GM12878 (cell line): ENCODE measurements around the gene PALLD. TPM values are rescaled to one million over a fixed set of nuclear protein-coding genes. Genes with fewer than 3 reads are reported as not detected.

Experiments
- ATAC-seq: fragments of 200-7000 bp; cut with Tn5 transposase; 3 replicates; pipeline ENCODE4 v1.9.1; 2020; ENCODE audit warnings: mild to moderate bottlenecking, moderate library complexity
- BruUV-seq: library from RNA; stranded (reverse); fragments of 400-500 nt; replicated peaks from 2 replicates; lab custom pipeline; 2021; lab: Mats Ljungman, UMichigan
- CTCF ChIA-PET: fragments of 300-600 bp; sonication (Branson Sonifier 250); formaldehyde crosslinking; extraction: SDS; loops from one replicate; lab custom pipeline; 2021; ENCODE audit warnings: inconsistent platforms; lab: Yijun Ruan, JAX
- POLR2A ChIA-PET: fragments of 350-600 bp; formaldehyde crosslinking; extraction: SDS; loops from one replicate; lab custom pipeline; 2021; ENCODE audit warnings: inconsistent platforms; lab: Charles Lee
- RAD21 ChIA-PET: fragments of 300-600 bp; sonication (Branson Sonifier 250); formaldehyde crosslinking; loops from one replicate; lab custom pipeline; 2023; ENCODE audit warnings: antibody characterized with exemption; ENCODE audit not compliant: unreplicated experiment; lab: Charles Lee
- SMC1A ChIA-PET: fragments of 300-600 bp; sonication (Branson Sonifier 250); formaldehyde crosslinking; loops from one replicate; lab custom pipeline; 2023; ENCODE audit not compliant: unreplicated experiment, uncharacterized antibody; lab: Charles Lee
- DNase-seq: peaks from one replicate; pipeline ENCODE4 v3.0.0-alpha.2; 2011; ENCODE audit warnings: low read depth, low spot score
- FAIRE-seq: peaks from 3 replicates; lab custom pipeline; 2011; peaks lifted over from hg19 to GRCh38; lab: Jason Lieb, UNC
- H2AFZ ChIP-seq: 2 replicates; pipeline ENCODE4 v1.6.0; 2011; ENCODE audit warnings: low read depth, low read length, control low read depth; ENCODE audit not compliant: control insufficient read depth
- H3K27ac ChIP-seq: 2 replicates; pipeline ENCODE4 v1.5.1; 2011; ENCODE audit warnings: control low read depth; ENCODE audit not compliant: control insufficient read depth, insufficient read depth
- H3K27me3 ChIP-seq, 2 experiments: replicated peaks in 1 of 2; 2 replicates each; pipeline versions ENCODE4 v1.6.0 to v1.6.1; 2011; ENCODE audit warnings: low read length in 1 of 2; ENCODE audit not compliant: control insufficient read depth in 2 of 2, insufficient read depth in 2 of 2
- H3K36me3 ChIP-seq, 2 experiments: 2 replicates each; pipeline ENCODE4 v1.5.1; 2011; ENCODE audit warnings: low read length in 1 of 2; ENCODE audit not compliant: control insufficient read depth in 2 of 2, insufficient read depth in 2 of 2
- H3K4me1 ChIP-seq: 2 replicates; pipeline ENCODE4 v1.6.1; 2011; ENCODE audit warnings: mild to moderate bottlenecking, low read length, moderate library complexity, mixed read lengths; ENCODE audit not compliant: control insufficient read depth, insufficient read depth
- H3K4me2 ChIP-seq: 2 replicates; pipeline ENCODE4 v1.6.0; 2011; ENCODE audit warnings: control low read depth; ENCODE audit not compliant: control insufficient read depth, insufficient read depth
- H3K4me3 ChIP-seq: fragments of 200-600 bp; sonication (generic); 2 replicates; pipeline ENCODE4 v1.5.1; 2016
- H3K79me2 ChIP-seq: 2 replicates; pipeline ENCODE4 v1.6.0; 2011; ENCODE audit warnings: low read length; ENCODE audit not compliant: control insufficient read depth, insufficient read depth
- H3K9ac ChIP-seq: 2 replicates; pipeline ENCODE4 v1.8.0; 2011; ENCODE audit warnings: low read length, control low read depth, mixed read lengths; ENCODE audit not compliant: control insufficient read depth, insufficient read depth
- H3K9me3 ChIP-seq: replicated peaks from 3 replicates; pipeline ENCODE4 v1.5.1; 2011; ENCODE audit warnings: mild to moderate bottlenecking, low read length; ENCODE audit not compliant: control insufficient read depth, insufficient read depth
- H4K20me1 ChIP-seq: 2 replicates; pipeline ENCODE4 v1.6.0; 2011; ENCODE audit not compliant: control insufficient read depth, insufficient read depth
- CEBPB ChIP-seq, 2 experiments: fragments of 150-350 bp in 1 of 2; IDR thresholded peaks; 2 replicates each; pipeline ENCODE4 v1.6.1; 2012 to 2014; ENCODE audit warnings: low read depth in 2 of 2, low read length in 2 of 2, borderline replicate concordance in 1 of 2, inconsistent platforms in 1 of 2
- EED ChIP-seq: sonication (generic); IDR thresholded peaks from 2 replicates; pipeline ENCODE4 v1.6.1; 2016; ENCODE audit warnings: antibody characterized with exemption, low read depth
- EZH2 ChIP-seq: IDR thresholded peaks from 2 replicates; pipeline ENCODE4 v1.6.1; 2012; ENCODE audit warnings: low read depth, mild to moderate bottlenecking, control low read depth, inconsistent platforms, low read length, borderline replicate concordance; ENCODE audit not compliant: control insufficient read depth
- JUNB ChIP-seq: IDR thresholded peaks from 2 replicates; pipeline ENCODE4 v1.6.1; 2016; ENCODE audit warnings: antibody characterized with exemption, mild to moderate bottlenecking
- KAT2A ChIP-seq: conservative IDR thresholded peaks from 2 replicates; pipeline ENCODE4 v1.6.1; 2011; ENCODE audit warnings: low read depth, low read length; ENCODE audit not compliant: control insufficient read depth
- KLF5 ChIP-seq: fragments of 450-650 bp; IDR thresholded peaks from 2 replicates; pipeline ENCODE4 v1.6.1; 2014; ENCODE audit warnings: mild to moderate bottlenecking; ENCODE audit not compliant: partially characterized antibody
- PRDM15 ChIP-seq: fragments of 450-650 bp; formaldehyde crosslinking; IDR thresholded peaks from 2 replicates; pipeline ENCODE4 v1.4.0; 2020; ENCODE audit warnings: mild to moderate bottlenecking, moderate library complexity
- RAD51 ChIP-seq: fragments of 450-650 bp; IDR thresholded peaks from 2 replicates; pipeline ENCODE4 v1.6.1; 2016; ENCODE audit warnings: moderate library complexity, mild to moderate bottlenecking, inconsistent platforms
- RB1 ChIP-seq: fragments of 450-650 bp; formaldehyde crosslinking; IDR thresholded peaks from 2 replicates; pipeline ENCODE4 v1.6.1; 2017; ENCODE audit warnings: mild to moderate bottlenecking, borderline replicate concordance
- STAT3 ChIP-seq: IDR thresholded peaks from 2 replicates; pipeline ENCODE4 v1.6.1; 2011; ENCODE audit warnings: low read depth, low read length, improper control_type of control experiment
- YBX1 ChIP-seq: fragments of 450-650 bp; IDR thresholded peaks from 2 replicates; pipeline ENCODE4 v1.6.1; 2016; ENCODE audit warnings: antibody characterized with exemption
- ZBED1 ChIP-seq: IDR thresholded peaks from 2 replicates; pipeline ENCODE4 v1.6.1; 2016; ENCODE audit warnings: borderline replicate concordance
- ZNF207 ChIP-seq: fragments of 450-650 bp; IDR thresholded peaks from 2 replicates; pipeline ENCODE4 v1.6.1; 2014; ENCODE audit warnings: antibody characterized with exemption, mild to moderate bottlenecking, borderline replicate concordance
- ZNF687 ChIP-seq: fragments of 450-650 bp; IDR thresholded peaks from 2 replicates; pipeline ENCODE4 v1.6.1; 2017; ENCODE audit warnings: mild to moderate bottlenecking, moderate library complexity
- WGBS: methylation state at CpG from one replicate; pipeline ENCODE4 v1.1.6; 2016; ENCODE audit warnings: low lambda C conversion rate; ENCODE audit not compliant: insufficient replicate concordance, insufficient coverage; ENCODE audit errors: missing lambda C conversion rate; 5-methylcytosine and 5-hydroxymethylcytosine counted together
- in situ Hi-C: fragments of 300-500 bp; cut with MboI; formaldehyde crosslinking; loops from 9 replicates; pipeline ENCODE4 v1.14.3; 2018; ENCODE audit warnings: mixed read lengths
- intact Hi-C: fragments of 100-400 bp; cut with micrococcal nuclease; formaldehyde crosslinking; loops from one replicate; pipeline ENCODE4 v1.14.2; 2022; ENCODE audit not compliant: unreplicated experiment
- polyA plus RNA-seq, 11 experiments: library from polyadenylated mRNA; depleted of rRNA in 4 of 11; unstranded in 6 of 11; stranded (reverse) in 5 of 11; fragments of >200 nt; fragmentation: Nextera tagmentation in 4 of 11; fragmentation: Illumina TruSeq in 1 of 11; extraction: Ambion mirVana in 4 of 11; extraction: Trizol in 1 of 11; gene quantifications; 1 replicate in 1 of 11; 2 replicates in 10 of 11; pipeline versions ENCODE4 v1.2.1 to v1.2.3, GENCODE V29; 2011 to 2016; ENCODE audit warnings: inconsistent platforms in 2 of 11, missing spikeins in 2 of 11, low read depth in 1 of 11
- total RNA-seq, 4 experiments: library from RNA; depleted of rRNA in 3 of 4; stranded (reverse); fragments of >200 nt in 3 of 4; fragmentation: Illumina TruSeq in 1 of 4; extraction: Trizol in 1 of 4; gene quantifications; 2 replicates each; pipeline versions ENCODE4 v1.2.1 to v1.2.3, GENCODE V29; 2013 to 2021

Gene PALLD
- total and polyA plus RNA-seq, 10 of the 15 experiments (the other 5 are each of a cell fraction or from before 2014, with no cell fraction given): 1.0 to 7.7 (median 1.7) TPM

- Histone ChIP-seq H3K4me2 (no peak overlapping the region), H2AFZ (no peak overlapping the region), H3K36me3 (no peaks in the 10 kb centered on the region), H3K4me1 (no peaks in the 10 kb centered on the region), H3K79me2 (no peaks in the 10 kb centered on the region), H3K9ac (no peak overlapping the region), H3K4me3 (no peak overlapping the region), H4K20me1 (no peaks in the 10 kb centered on the region), H3K27ac (no peak overlapping the region), H3K27me3 (no peaks in the 10 kb centered on the region), H3K9me3 (no peaks in the 10 kb centered on the region)
- in situ Hi-C loops (no loop called here), intact Hi-C loops (no loop called here)
- BruUV-seq: no TSS peak
- ChIA-PET CTCF (no interaction called here), POLR2A (no interaction called here), SMC1A (no interaction called here), RAD21 (no interaction called here)
- DNase-seq (no peak), FAIRE-seq (no peak), ATAC-seq (no peak)
- WGBS: 45% methylated on average over 2 of the region's 2 CpGs
- TF ChIP-seq YBX1 (no peak), EZH2 (no peak), KLF5 (no peak), JUNB (no peak), PRDM15 (CRISPR knock-in tag) (no peak), ZNF207 (no peak), RAD51 (no peak), EED (no peak), CEBPB (IDR thresholded peaks at IDR 0.05; ENCODE audit: borderline replicate concordance in 1 of 2, low read depth in 2 of 2, low read length in 2 of 2) (no peak), ZBED1 (no peak), KAT2A (no peak), ZNF687 (no peak), STAT3 (no peak), RB1 (no peak)
- TF ChIP-seq, all 136 proteins: peak for 0
These were observed 6.1 kb upstream of the PALLD start for GRCh38 chr4:168490711-168491110.
